Measurements from ENCODE around the gene HYAL1. TPM values are rescaled to one million over a fixed set of nuclear protein-coding genes. Genes with fewer than 3 reads are reported as not detected.

HYAL1 gene
- total RNA-seq, 1 experiment from 2014 or later: 1.5 TPM

DNA sequence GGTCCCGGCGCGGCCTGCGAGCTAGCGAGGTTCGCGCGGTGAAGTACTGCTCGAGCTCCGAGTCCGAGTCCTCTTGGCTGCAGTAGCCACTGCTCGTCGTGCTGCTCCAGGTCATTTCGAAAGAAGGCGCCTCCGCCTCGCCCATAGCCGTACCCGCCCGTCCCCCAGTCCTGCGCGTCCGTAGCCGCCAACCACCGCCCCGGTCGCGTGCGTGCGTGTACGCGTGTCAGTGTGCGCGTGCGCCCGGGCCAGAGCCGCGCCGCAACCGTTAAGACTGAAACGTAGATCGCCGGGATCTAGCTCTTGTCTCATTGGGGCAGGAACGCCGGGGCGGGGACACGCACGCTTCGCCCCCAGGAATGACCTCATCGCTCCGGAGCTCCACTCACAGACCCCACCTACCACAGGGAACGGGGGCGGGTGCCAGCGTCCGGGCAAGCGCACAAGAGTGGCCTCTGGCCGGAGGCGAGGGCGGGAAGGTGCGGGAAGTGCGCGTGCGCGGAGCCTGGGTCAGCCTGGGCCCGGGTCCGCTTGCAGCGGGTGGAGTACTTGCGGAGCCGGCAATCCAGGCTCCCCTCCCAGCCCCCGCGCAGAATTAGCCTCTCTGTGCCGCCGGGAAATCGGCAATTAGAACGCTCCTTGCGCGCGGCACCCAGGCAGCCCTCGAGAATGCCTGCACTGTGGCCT, 33.9 kb upstream of the HYAL1 start:
- intact Hi-C loops (cut with micrococcal nuclease; ENCODE audit: unreplicated experiment): no loop called here
- Mint-ChIP-seq H3K36me3 (ENCODE audit: insufficient read depth, unreplicated experiment) (peaks cover 37% of the 10 kb centered on the region), H3K27me3 (ENCODE audit: unreplicated experiment) (peaks cover 18% of the 10 kb centered on the region), H3K27ac (ENCODE audit: unreplicated experiment) (peak overlapping the region; percentile 82), H3K9me3 (ENCODE audit: low read depth, unreplicated experiment) (no peaks in the 10 kb centered on the region), H3K4me1 (ENCODE audit: low read depth, unreplicated experiment) (peaks cover 11% of the 10 kb centered on the region), H3K4me3 (ENCODE audit: low read depth, unreplicated experiment) (peak overlapping the region; percentile 93)
- CTCF ChIA-PET: interaction anchor here (0.6 to 2.7 kb wide), 14 partner anchors 8 to 110 kb away, joined by 3 to 15 read pairs (median 4); partner anchors contain the start of genes CYB561D2, IFRD2, LSMEM2 and NPRL2
- no peak for TF ChIP-seq CTCF (IDR thresholded peaks at IDR 0.05; ENCODE audit: unreplicated experiment)
- peak; percentile 98 for DNase-seq
- BruUV-seq (replicated peaks): no TSS peak

DNA sequence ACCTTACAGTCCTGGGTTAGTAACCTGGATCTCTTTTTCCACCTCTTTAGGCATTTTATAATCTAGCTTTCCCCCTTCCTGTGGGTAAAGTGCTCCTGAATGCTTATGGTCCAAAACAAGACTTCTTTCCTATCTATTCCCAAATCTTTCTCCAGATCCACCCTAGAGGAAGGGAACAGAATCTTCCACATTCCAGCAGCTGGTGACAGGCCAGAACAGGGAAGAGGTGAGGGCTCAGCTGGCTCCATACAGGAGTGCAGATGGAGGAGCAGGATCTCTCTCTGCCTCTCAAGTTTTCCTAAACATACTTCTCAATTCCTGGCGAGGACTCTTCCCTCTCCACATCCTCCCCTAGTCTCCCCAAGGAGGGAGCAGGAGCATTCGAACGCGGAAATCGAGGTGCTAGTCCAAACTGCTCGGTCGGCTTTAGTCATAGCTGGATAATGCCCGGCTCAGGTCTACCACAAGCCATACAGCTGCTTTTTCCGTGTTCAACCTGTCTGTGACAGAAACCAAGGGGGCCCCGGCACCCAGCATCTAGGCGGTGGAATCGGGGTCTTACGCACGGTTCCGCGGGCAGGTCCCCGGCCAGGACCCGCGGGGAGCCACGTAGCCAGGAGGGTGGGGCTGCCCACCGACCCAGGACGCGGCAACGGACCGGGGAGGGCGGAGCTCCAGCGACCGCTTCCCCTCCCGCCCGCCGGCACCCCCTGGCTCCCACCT, 33.2 kb upstream of the HYAL1 start:
- Mint-ChIP-seq H3K27me3 (ENCODE audit: unreplicated experiment) (peaks cover 18% of the 10 kb centered on the region), H3K36me3 (ENCODE audit: insufficient read depth, unreplicated experiment) (peaks cover 37% of the 10 kb centered on the region), H3K9me3 (ENCODE audit: low read depth, unreplicated experiment) (no peaks in the 10 kb centered on the region), H3K27ac (ENCODE audit: unreplicated experiment) (peak overlapping the region; percentile 82), H3K4me3 (ENCODE audit: low read depth, unreplicated experiment) (peak overlapping the region; percentile 93), H3K4me1 (ENCODE audit: low read depth, unreplicated experiment) (peaks cover 11% of the 10 kb centered on the region)
- intact Hi-C loops (cut with micrococcal nuclease; ENCODE audit: unreplicated experiment): no loop called here
- BruUV-seq (replicated peaks): TSS peak; percentile 70
- CTCF ChIA-PET: interaction anchor here (0.7 to 2.7 kb wide), 15 partner anchors 9 to 109 kb away, joined by 3 to 15 read pairs (median 3); partner anchors contain the start of genes CYB561D2, LSMEM2, NPRL2 and SEMA3B
- no peak for DNase-seq
- TF ChIP-seq CTCF (IDR thresholded peaks at IDR 0.05; ENCODE audit: unreplicated experiment): no peak

- no peak overlapping the region for H3K4me3 Mint-ChIP-seq (ENCODE audit: low read depth, unreplicated experiment)
Measured at GRCh38 chr3:50334339-50335075, 31.1 kb upstream of the HYAL1 start.

More at GRCh38 chr3:50334339-50335075, 31.1 kb upstream of the HYAL1 start:
- Mint-ChIP-seq H3K27me3 (ENCODE audit: unreplicated experiment) (peaks cover 8% of the 10 kb centered on the region), H3K36me3 (ENCODE audit: insufficient read depth, unreplicated experiment) (peaks cover 43% of the 10 kb centered on the region), H3K27ac (ENCODE audit: unreplicated experiment) (no peak overlapping the region), H3K9me3 (ENCODE audit: low read depth, unreplicated experiment) (no peaks in the 10 kb centered on the region), H3K4me1 (ENCODE audit: low read depth, unreplicated experiment) (peaks cover 11% of the 10 kb centered on the region)
- CTCF ChIA-PET: interaction anchor here (0.7 kb wide), 1 partner anchor 113 kb away, joined by 3 read pairs; no protein-coding TSS in a partner anchor
- intact Hi-C loops (cut with micrococcal nuclease; ENCODE audit: unreplicated experiment): no loop called here
- BruUV-seq (replicated peaks): no TSS peak
- TF ChIP-seq CTCF (IDR thresholded peaks at IDR 0.05; ENCODE audit: unreplicated experiment): no peak
- no peak for DNase-seq
